GM23338 (cell line): Measurements from ENCODE around the gene VRTN. TPM values are rescaled to one million over a fixed set of nuclear protein-coding genes. Genes with fewer than 3 reads are reported as not detected.

ENCODE experiments used
- ATAC-seq: fragments of 200-7000 bp; cut with Tn5 transposase; 3 replicates; pipeline ENCODE4 v1.9.1; 2020
- DNase-seq: peaks from one replicate; pipeline ENCODE4 v3.0.0-alpha.2; 2015; ENCODE audit warnings: low spot score
- H2AFZ ChIP-seq: fragments of 200-600 bp; sonication (generic); 2 replicates; pipeline ENCODE4 v1.8.0; 2016; ENCODE audit warnings: antibody characterized with exemption, mild to moderate bottlenecking, moderate library complexity
- H3F3A ChIP-seq: fragments of 200-600 bp; sonication (generic); replicated peaks from 2 replicates; pipeline ENCODE4 v1.8.0; 2017; ENCODE audit warnings: antibody characterized with exemption, mixed run types, low read depth
- H3K27ac ChIP-seq: fragments of 200-600 bp; sonication (generic); 2 replicates; pipeline ENCODE4 v1.6.1; 2016; ENCODE audit warnings: low read depth
- H3K27me3 ChIP-seq: fragments of 200-600 bp; sonication (generic); 2 replicates; pipeline ENCODE4 v1.8.0; 2016; ENCODE audit warnings: mild to moderate bottlenecking, mixed run types, moderate library complexity; ENCODE audit not compliant: insufficient read depth
- H3K36me3 ChIP-seq: fragments of 200-600 bp; sonication (generic); 2 replicates; pipeline ENCODE4 v1.8.0; 2016; ENCODE audit warnings: mild to moderate bottlenecking; ENCODE audit not compliant: insufficient read depth
- H3K4me1 ChIP-seq: fragments of 200-600 bp; sonication (generic); 2 replicates; pipeline ENCODE4 v1.8.0; 2016; ENCODE audit warnings: mild to moderate bottlenecking, moderate library complexity; ENCODE audit not compliant: insufficient read depth
- H3K4me2 ChIP-seq: fragments of 200-600 bp; sonication (generic); 2 replicates; pipeline ENCODE4 v1.7.1; 2017; ENCODE audit warnings: mixed run types
- H3K4me3 ChIP-seq: fragments of 200-600 bp; sonication (generic); 2 replicates; pipeline ENCODE4 v1.6.1; 2016; ENCODE audit warnings: mixed run types
- H3K79me2 ChIP-seq: fragments of 200-600 bp; sonication (generic); replicated peaks from 2 replicates; pipeline ENCODE4 v1.8.0; 2017; ENCODE audit warnings: mild to moderate bottlenecking; ENCODE audit not compliant: insufficient read depth
- H3K9me2 ChIP-seq: fragments of 200-600 bp; sonication (generic); 2 replicates; pipeline ENCODE4 v1.8.0; 2017; ENCODE audit not compliant: insufficient read depth
- H4K20me1 ChIP-seq: fragments of 200-600 bp; sonication (generic); replicated peaks from 2 replicates; pipeline ENCODE4 v1.8.0; 2017; ENCODE audit warnings: mild to moderate bottlenecking; ENCODE audit not compliant: insufficient read depth
- H3K27ac Mint-ChIP-seq: 2 replicates; pipeline ENCODE4 v1.8.0; 2020; ENCODE audit warnings: inconsistent platforms, mild to moderate bottlenecking, moderate library complexity, mixed read lengths
- H3K27me3 Mint-ChIP-seq: 3 replicates; pipeline ENCODE4 v1.8.0; 2022; ENCODE audit warnings: low read depth, mild to moderate bottlenecking, moderate library complexity, mixed read lengths, inconsistent platforms; ENCODE audit not compliant: insufficient read depth, poor library complexity
- H3K36me3 Mint-ChIP-seq: 3 replicates; pipeline ENCODE4 v1.8.0; 2021; ENCODE audit warnings: low read depth, mild to moderate bottlenecking, inconsistent platforms, moderate library complexity, mixed read lengths
- H3K4me1 Mint-ChIP-seq: 3 replicates; pipeline ENCODE4 v1.8.0; 2020; ENCODE audit warnings: mild to moderate bottlenecking, inconsistent platforms, mixed read lengths
- H3K4me3 Mint-ChIP-seq: 3 replicates; pipeline ENCODE4 v1.8.0; 2021; ENCODE audit warnings: moderate library complexity, mild to moderate bottlenecking, inconsistent platforms, mixed read lengths
- H3K9me3 Mint-ChIP-seq: 3 replicates; pipeline ENCODE4 v1.8.0; 2020; ENCODE audit warnings: moderate library complexity, mild to moderate bottlenecking, inconsistent platforms, mixed read lengths
- CREB1 ChIP-seq: fragments of 250-450 bp; sonication (Bioruptor Pico); IDR thresholded peaks from 2 replicates; pipeline ENCODE4 v1.5.0; 2020; ENCODE audit warnings: low read depth, mild to moderate bottlenecking, moderate library complexity
- EZH2 ChIP-seq: fragments of 200-600 bp; sonication (generic); IDR thresholded peaks from one replicate; pipeline ENCODE4 v1.8.0; 2017; ENCODE audit warnings: antibody characterized with exemption, mild to moderate bottlenecking, low read depth; ENCODE audit not compliant: unreplicated experiment
- EZH2phosphoT487 ChIP-seq: fragments of 200-600 bp; sonication (generic); IDR thresholded peaks from one replicate; pipeline ENCODE4 v1.8.1; 2018; ENCODE audit warnings: antibody characterized with exemption; ENCODE audit not compliant: unreplicated experiment
- JUNB ChIP-seq: IDR thresholded peaks from one replicate; pipeline ENCODE4 v1.6.1; 2016; ENCODE audit warnings: antibody characterized with exemption; ENCODE audit not compliant: unreplicated experiment
- NANOG ChIP-seq: IDR thresholded peaks from 2 replicates; pipeline ENCODE4 v1.6.1; 2016; ENCODE audit warnings: antibody characterized with exemption, borderline replicate concordance
- POLR2AphosphoS5 ChIP-seq: IDR thresholded peaks from 2 replicates; pipeline ENCODE4 v1.6.1; 2016; ENCODE audit warnings: antibody characterized with exemption, low read depth
- STAT1 ChIP-seq: IDR thresholded peaks from one replicate; pipeline ENCODE4 v1.6.1; 2016; ENCODE audit warnings: antibody characterized with exemption; ENCODE audit not compliant: unreplicated experiment
- ZNF114 ChIP-seq: fragments of 250-450 bp; sonication (Bioruptor Pico); IDR thresholded peaks from 2 replicates; pipeline ENCODE4 v1.5.0; 2020; ENCODE audit warnings: mild to moderate bottlenecking, moderate library complexity
- ZNF331 ChIP-seq: fragments of 250-450 bp; sonication (Bioruptor Pico); IDR thresholded peaks from 2 replicates; pipeline ENCODE4 v1.5.0; 2020; ENCODE audit warnings: low read depth, mild to moderate bottlenecking, moderate library complexity
- polyA plus RNA-seq: library from polyadenylated mRNA; unstranded; fragments of >200 nt; fragmentation: Nextera tagmentation; extraction: Ambion mirVana; gene quantifications from 2 replicates; pipeline ENCODE4 v1.2.1, GENCODE V29; 2016
- total RNA-seq: library from RNA; depleted of rRNA; stranded (reverse); fragments of >200 nt; shearing (Covaris generic); gene quantifications from 2 replicates; pipeline ENCODE4 v1.2.3, GENCODE V29; 2014
- TF ChIP-seq, protein P1 (sequence below), 2 experiments: fragments of 200-600 bp in 1 of 2; sonication (generic) in 1 of 2; conservative IDR thresholded peaks; 2 replicates each; pipeline versions ENCODE4 v1.5.1 to v1.6.1; 2016 to 2017; ENCODE audit warnings: antibody characterized with exemption in 2 of 2, low read depth in 2 of 2, mild to moderate bottlenecking in 2 of 2, moderate library complexity in 1 of 2
- TF ChIP-seq, protein P2 (sequence below): fragments of 250-450 bp; sonication (Bioruptor Pico); IDR thresholded peaks from 2 replicates; pipeline ENCODE4 v1.5.0; 2020; ENCODE audit warnings: mild to moderate bottlenecking, moderate library complexity
- TF ChIP-seq, protein P3 (sequence below): IDR thresholded peaks from one replicate; pipeline ENCODE4 v1.6.1; 2018; ENCODE audit warnings: antibody characterized with exemption; ENCODE audit not compliant: unreplicated experiment
- TF ChIP-seq, protein P4 (sequence below): IDR thresholded peaks from 2 replicates; pipeline ENCODE4 v1.6.1; 2016; ENCODE audit warnings: antibody characterized with exemption

Gene VRTN
- total and polyA plus RNA-seq, 2 experiments from 2014 or later = 63.9 to 143 TPM

DNA sequence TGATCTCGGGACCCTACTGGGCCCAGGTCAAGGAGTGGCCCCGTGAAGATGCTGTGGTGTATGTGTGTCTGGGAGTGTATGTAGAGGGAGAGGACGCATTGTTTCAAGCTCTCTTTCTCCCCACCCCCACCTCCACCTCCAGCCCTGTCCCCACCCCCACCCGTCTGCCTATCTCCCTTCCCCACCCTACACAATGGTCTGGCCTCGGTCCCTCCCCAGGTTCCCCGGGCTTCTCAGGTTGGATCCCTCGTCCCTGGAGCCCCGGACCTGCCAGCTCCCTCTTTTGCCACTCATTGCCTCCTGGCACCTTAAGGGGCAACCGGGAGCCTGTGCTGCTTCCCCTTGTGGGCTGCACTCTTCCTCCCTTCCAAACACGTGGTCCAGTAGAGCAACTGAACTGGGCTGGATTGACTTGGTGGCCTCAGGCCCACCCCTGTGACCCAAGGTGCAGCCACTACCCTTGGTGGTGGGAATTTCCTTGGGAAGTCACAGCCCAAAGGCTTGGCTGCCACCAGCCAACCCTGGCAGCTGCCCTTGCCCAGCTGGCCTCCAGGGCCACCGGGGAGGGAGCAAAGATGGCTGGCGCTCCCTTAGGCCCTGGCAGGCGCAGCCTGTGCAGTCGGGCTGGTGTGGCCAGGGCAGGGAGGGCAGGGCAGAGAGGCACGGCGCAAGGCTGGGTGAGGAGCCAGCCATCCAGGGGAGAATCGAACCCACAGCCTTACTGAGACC, 628 bp downstream of the VRTN start:
- TF ChIP-seq, protein P1, sequence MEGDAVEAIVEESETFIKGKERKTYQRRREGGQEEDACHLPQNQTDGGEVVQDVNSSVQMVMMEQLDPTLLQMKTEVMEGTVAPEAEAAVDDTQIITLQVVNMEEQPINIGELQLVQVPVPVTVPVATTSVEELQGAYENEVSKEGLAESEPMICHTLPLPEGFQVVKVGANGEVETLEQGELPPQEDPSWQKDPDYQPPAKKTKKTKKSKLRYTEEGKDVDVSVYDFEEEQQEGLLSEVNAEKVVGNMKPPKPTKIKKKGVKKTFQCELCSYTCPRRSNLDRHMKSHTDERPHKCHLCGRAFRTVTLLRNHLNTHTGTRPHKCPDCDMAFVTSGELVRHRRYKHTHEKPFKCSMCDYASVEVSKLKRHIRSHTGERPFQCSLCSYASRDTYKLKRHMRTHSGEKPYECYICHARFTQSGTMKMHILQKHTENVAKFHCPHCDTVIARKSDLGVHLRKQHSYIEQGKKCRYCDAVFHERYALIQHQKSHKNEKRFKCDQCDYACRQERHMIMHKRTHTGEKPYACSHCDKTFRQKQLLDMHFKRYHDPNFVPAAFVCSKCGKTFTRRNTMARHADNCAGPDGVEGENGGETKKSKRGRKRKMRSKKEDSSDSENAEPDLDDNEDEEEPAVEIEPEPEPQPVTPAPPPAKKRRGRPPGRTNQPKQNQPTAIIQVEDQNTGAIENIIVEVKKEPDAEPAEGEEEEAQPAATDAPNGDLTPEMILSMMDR (conservative IDR thresholded peaks at IDR 0.05; ENCODE audit: low read depth in 2 of 2) = no peak
- TF ChIP-seq EZH2 (no peak), ZNF114 (CRISPR knock-in tag) (no peak), NANOG (no peak), ZNF331 (CRISPR knock-in tag) (no peak), STAT1 (no peak), JUNB (no peak), EZH2phosphoT487 (no peak), POLR2AphosphoS5 (no peak; the same call in none of the 2 replicates), CREB1 (CRISPR knock-in tag) (no peak)
- TF ChIP-seq, protein P2, sequence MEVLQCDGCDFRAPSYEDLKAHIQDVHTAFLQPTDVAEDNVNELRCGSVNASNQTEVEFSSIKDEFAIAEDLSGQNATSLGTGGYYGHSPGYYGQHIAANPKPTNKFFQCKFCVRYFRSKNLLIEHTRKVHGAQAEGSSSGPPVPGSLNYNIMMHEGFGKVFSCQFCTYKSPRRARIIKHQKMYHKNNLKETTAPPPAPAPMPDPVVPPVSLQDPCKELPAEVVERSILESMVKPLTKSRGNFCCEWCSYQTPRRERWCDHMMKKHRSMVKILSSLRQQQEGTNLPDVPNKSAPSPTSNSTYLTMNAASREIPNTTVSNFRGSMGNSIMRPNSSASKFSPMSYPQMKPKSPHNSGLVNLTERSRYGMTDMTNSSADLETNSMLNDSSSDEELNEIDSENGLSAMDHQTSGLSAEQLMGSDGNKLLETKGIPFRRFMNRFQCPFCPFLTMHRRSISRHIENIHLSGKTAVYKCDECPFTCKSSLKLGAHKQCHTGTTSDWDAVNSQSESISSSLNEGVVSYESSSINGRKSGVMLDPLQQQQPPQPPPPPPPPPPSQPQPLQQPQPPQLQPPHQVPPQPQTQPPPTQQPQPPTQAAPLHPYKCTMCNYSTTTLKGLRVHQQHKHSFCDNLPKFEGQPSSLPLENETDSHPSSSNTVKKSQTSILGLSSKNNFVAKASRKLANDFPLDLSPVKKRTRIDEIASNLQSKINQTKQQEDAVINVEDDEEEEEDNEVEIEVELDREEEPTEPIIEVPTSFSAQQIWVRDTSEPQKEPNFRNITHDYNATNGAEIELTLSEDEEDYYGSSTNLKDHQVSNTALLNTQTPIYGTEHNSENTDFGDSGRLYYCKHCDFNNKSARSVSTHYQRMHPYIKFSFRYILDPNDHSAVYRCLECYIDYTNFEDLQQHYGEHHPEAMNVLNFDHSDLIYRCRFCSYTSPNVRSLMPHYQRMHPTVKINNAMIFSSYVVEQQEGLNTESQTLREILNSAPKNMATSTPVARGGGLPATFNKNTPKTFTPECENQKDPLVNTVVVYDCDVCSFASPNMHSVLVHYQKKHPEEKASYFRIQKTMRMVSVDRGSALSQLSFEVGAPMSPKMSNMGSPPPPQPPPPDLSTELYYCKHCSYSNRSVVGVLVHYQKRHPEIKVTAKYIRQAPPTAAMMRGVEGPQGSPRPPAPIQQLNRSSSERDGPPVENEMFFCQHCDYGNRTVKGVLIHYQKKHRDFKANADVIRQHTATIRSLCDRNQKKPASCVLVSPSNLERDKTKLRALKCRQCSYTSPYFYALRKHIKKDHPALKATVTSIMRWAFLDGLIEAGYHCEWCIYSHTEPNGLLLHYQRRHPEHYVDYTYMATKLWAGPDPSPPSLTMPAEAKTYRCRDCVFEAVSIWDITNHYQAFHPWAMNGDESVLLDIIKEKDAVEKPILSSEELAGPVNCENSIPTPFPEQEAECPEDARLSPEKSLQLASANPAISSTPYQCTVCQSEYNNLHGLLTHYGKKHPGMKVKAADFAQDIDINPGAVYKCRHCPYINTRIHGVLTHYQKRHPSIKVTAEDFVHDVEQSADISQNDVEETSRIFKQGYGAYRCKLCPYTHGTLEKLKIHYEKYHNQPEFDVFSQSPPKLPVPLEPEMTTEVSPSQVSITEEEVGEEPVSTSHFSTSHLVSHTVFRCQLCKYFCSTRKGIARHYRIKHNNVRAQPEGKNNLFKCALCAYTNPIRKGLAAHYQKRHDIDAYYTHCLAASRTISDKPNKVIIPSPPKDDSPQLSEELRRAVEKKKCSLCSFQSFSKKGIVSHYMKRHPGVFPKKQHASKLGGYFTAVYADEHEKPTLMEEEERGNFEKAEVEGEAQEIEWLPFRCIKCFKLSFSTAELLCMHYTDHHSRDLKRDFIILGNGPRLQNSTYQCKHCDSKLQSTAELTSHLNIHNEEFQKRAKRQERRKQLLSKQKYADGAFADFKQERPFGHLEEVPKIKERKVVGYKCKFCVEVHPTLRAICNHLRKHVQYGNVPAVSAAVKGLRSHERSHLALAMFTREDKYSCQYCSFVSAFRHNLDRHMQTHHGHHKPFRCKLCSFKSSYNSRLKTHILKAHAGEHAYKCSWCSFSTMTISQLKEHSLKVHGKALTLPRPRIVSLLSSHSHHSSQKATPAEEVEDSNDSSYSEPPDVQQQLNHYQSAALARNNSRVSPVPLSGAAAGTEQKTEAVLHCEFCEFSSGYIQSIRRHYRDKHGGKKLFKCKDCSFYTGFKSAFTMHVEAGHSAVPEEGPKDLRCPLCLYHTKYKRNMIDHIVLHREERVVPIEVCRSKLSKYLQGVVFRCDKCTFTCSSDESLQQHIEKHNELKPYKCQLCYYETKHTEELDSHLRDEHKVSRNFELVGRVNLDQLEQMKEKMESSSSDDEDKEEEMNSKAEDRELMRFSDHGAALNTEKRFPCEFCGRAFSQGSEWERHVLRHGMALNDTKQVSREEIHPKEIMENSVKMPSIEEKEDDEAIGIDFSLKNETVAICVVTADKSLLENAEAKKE (CRISPR knock-in tag) = no peak
- TF ChIP-seq, protein P3, sequence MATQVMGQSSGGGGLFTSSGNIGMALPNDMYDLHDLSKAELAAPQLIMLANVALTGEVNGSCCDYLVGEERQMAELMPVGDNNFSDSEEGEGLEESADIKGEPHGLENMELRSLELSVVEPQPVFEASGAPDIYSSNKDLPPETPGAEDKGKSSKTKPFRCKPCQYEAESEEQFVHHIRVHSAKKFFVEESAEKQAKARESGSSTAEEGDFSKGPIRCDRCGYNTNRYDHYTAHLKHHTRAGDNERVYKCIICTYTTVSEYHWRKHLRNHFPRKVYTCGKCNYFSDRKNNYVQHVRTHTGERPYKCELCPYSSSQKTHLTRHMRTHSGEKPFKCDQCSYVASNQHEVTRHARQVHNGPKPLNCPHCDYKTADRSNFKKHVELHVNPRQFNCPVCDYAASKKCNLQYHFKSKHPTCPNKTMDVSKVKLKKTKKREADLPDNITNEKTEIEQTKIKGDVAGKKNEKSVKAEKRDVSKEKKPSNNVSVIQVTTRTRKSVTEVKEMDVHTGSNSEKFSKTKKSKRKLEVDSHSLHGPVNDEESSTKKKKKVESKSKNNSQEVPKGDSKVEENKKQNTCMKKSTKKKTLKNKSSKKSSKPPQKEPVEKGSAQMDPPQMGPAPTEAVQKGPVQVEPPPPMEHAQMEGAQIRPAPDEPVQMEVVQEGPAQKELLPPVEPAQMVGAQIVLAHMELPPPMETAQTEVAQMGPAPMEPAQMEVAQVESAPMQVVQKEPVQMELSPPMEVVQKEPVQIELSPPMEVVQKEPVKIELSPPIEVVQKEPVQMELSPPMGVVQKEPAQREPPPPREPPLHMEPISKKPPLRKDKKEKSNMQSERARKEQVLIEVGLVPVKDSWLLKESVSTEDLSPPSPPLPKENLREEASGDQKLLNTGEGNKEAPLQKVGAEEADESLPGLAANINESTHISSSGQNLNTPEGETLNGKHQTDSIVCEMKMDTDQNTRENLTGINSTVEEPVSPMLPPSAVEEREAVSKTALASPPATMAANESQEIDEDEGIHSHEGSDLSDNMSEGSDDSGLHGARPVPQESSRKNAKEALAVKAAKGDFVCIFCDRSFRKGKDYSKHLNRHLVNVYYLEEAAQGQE = no peak
- TF ChIP-seq, protein P4, sequence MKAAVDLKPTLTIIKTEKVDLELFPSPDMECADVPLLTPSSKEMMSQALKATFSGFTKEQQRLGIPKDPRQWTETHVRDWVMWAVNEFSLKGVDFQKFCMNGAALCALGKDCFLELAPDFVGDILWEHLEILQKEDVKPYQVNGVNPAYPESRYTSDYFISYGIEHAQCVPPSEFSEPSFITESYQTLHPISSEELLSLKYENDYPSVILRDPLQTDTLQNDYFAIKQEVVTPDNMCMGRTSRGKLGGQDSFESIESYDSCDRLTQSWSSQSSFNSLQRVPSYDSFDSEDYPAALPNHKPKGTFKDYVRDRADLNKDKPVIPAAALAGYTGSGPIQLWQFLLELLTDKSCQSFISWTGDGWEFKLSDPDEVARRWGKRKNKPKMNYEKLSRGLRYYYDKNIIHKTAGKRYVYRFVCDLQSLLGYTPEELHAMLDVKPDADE = no peak
- Mint-ChIP-seq H3K36me3 (peaks cover 40% of the 10 kb centered on the region), H3K4me1 (peaks cover 36% of the 10 kb centered on the region), H3K27me3 (peaks cover 16% of the 10 kb centered on the region), H3K9me3 (no peaks in the 10 kb centered on the region), H3K27ac (peak overlapping the region; percentile 93), H3K4me3 (peak overlapping the region; percentile 92)
- DNase-seq (peak; percentile 62), ATAC-seq (peak; percentile 50)
- Histone ChIP-seq H2AFZ (no peak overlapping the region), H3K4me1 (peaks cover 54% of the 10 kb centered on the region), H3K4me2 (peak overlapping the region; percentile 89), H3K27ac (peak overlapping the region; percentile 99), H3K9me2 (no peaks in the 10 kb centered on the region), H3K79me2 (peaks cover 85% of the 10 kb centered on the region), H3K27me3 (no peaks in the 10 kb centered on the region), H4K20me1 (peaks cover 41% of the 10 kb centered on the region), H3F3A (peaks cover 15% of the 10 kb centered on the region; the same call in 1 of the 2 replicates), H3K4me3 (peak overlapping the region; percentile 90), H3K36me3 (no peaks in the 10 kb centered on the region; the same call in 1 of the 2 replicates)
